Progenitor cell of endocrine pancreas (in vitro differentiated cells): ENCODE data around the gene POLE3. TPM values are rescaled to one million over a fixed set of nuclear protein-coding genes. Genes with fewer than 3 reads are reported as not detected.
A peak's percentile ranks its signal among the peaks of the same experiment; 100 is the strongest.
"Not testable (repeated sequence)": the region's sequence is repeated elsewhere in the genome, so short reads cannot be mapped to it uniquely, and the experiment has no call there.

Source experiments
- DNase-seq: peaks from one replicate; pipeline ENCODE4 v3.0.0; 2021; ENCODE audit warnings: low spot score; ENCODE audit not compliant: unreplicated experiment
- H3K27ac Mint-ChIP-seq: 2 replicates; pipeline ENCODE4 v1.8.0; 2021; ENCODE audit warnings: mild to moderate bottlenecking, moderate library complexity, mixed read lengths
- H3K27me3 Mint-ChIP-seq: 2 replicates; pipeline ENCODE4 v1.8.0; 2021; ENCODE audit warnings: mixed read lengths
- H3K36me3 Mint-ChIP-seq: 2 replicates; pipeline ENCODE4 v1.8.0; 2022; ENCODE audit warnings: mixed read lengths; ENCODE audit not compliant: insufficient read depth
- H3K4me1 Mint-ChIP-seq: 2 replicates; pipeline ENCODE4 v1.8.0; 2021; ENCODE audit warnings: low read depth, mixed read lengths
- H3K4me3 Mint-ChIP-seq: 2 replicates; pipeline ENCODE4 v1.8.0; 2021; ENCODE audit warnings: low read depth, mild to moderate bottlenecking, moderate library complexity, mixed read lengths
- H3K9me3 Mint-ChIP-seq: 2 replicates; pipeline ENCODE4 v1.8.0; 2021; ENCODE audit warnings: low read depth, mixed read lengths
- CTCF ChIP-seq: fragments of 200-600 bp; sonication (generic); IDR thresholded peaks from one replicate; pipeline ENCODE4 v1.5.0; 2021; ENCODE audit warnings: antibody characterized with exemption, mild to moderate bottlenecking; ENCODE audit not compliant: unreplicated experiment
- total RNA-seq: library from RNA; stranded (reverse); gene quantifications from 2 replicates; pipeline ENCODE4 v1.2.1, GENCODE V29; 2021

Gene POLE3
- total RNA-seq, 1 donor from 2014 or later: 36.6 TPM

- Mint-ChIP-seq H3K4me3 (no peak overlapping the region), H3K27me3 (no peaks in the 10 kb centered on the region), H3K36me3 (no peaks in the 10 kb centered on the region), H3K9me3 (no peaks in the 10 kb centered on the region), H3K27ac (no peak overlapping the region), H3K4me1 (no peaks in the 10 kb centered on the region)
- no peak for DNase-seq
- no peak for TF ChIP-seq CTCF
These were observed 5.8 kb upstream of the POLE3 start for GRCh38 chr9:113416149-113416721.

- no peak for DNase-seq
These were observed 630 bp downstream of the POLE3 start for GRCh38 chr9:113409883-113410206.

GRCh38 chr9:113409481-113409880, 994 bp downstream of the POLE3 start:
- peaks cover 15% of the 10 kb centered on the region for H3K36me3 Mint-ChIP-seq
- H3K9me3 Mint-ChIP-seq: no peaks in the 10 kb centered on the region
- H3K27me3 Mint-ChIP-seq: no peaks in the 10 kb centered on the region
- no peak for TF ChIP-seq CTCF
- H3K4me3 Mint-ChIP-seq: peak overlapping the region; percentile 98
- no peak for DNase-seq
- H3K27ac Mint-ChIP-seq: peak overlapping the region; percentile 99
- peaks cover 11% of the 10 kb centered on the region for H3K4me1 Mint-ChIP-seq

More at GRCh38 chr9:113409883-113410206, 630 bp downstream of the POLE3 start:
- no peak for TF ChIP-seq CTCF
- Mint-ChIP-seq H3K36me3 (peaks cover 15% of the 10 kb centered on the region), H3K4me1 (peaks cover 11% of the 10 kb centered on the region), H3K9me3 (no peaks in the 10 kb centered on the region), H3K4me3 (peak overlapping the region; percentile 98), H3K27me3 (no peaks in the 10 kb centered on the region), H3K27ac (peak overlapping the region; percentile 99)

- H3K9me3 Mint-ChIP-seq, H3K27me3 Mint-ChIP-seq: not testable (repeated sequence)
- Mint-ChIP-seq H3K27ac (peak overlapping the region; percentile 87), H3K4me1 (peaks cover 11% of the 10 kb centered on the region), H3K36me3 (peaks cover 15% of the 10 kb centered on the region), H3K4me3 (peak overlapping the region; percentile 64)
- peak; percentile 42 for DNase-seq
- peak; percentile 80 for TF ChIP-seq CTCF
These were observed 3.5 kb downstream of the POLE3 start for GRCh38 chr9:113406873-113407511.

- Mint-ChIP-seq H3K36me3 (peaks cover 15% of the 10 kb centered on the region), H3K4me1 (peaks cover 16% of the 10 kb centered on the region)
- DNase-seq, H3K4me3 Mint-ChIP-seq, H3K27ac Mint-ChIP-seq, H3K9me3 Mint-ChIP-seq, H3K27me3 Mint-ChIP-seq: not testable (repeated sequence)
These were observed 4.1 kb downstream of the POLE3 start for GRCh38 chr9:113406353-113406752.

GRCh38 chr9:113403646-113404045, 6.8 kb downstream of the POLE3 start:
- peaks cover 24% of the 10 kb centered on the region for H3K4me1 Mint-ChIP-seq
- peaks cover 10% of the 10 kb centered on the region for H3K36me3 Mint-ChIP-seq
- H3K9me3 Mint-ChIP-seq: no peaks in the 10 kb centered on the region
- H3K27me3 Mint-ChIP-seq: no peaks in the 10 kb centered on the region
- DNase-seq: no peak
- no peak for TF ChIP-seq CTCF
- no peak overlapping the region for H3K4me3 Mint-ChIP-seq
- no peak overlapping the region for H3K27ac Mint-ChIP-seq
